Calu3 (cell line): Measurements from ENCODE around the gene FAM222A. TPM values are rescaled to one million over a fixed set of nuclear protein-coding genes. Genes with fewer than 3 reads are reported as not detected.
A peak's percentile ranks its signal among the peaks of the same experiment; 100 is the strongest.

ENCODE experiments used
- BruUV-seq: library from RNA; stranded (reverse); fragments of 400-500 nt; replicated peaks from 2 replicates; lab custom pipeline; 2021; lab: Mats Ljungman, UMichigan
- CTCF ChIA-PET: fragments of 300-600 bp; sonication (Branson Sonifier 250); formaldehyde crosslinking; loops from one replicate; lab custom pipeline; 2022; ENCODE audit warnings: antibody characterized with exemption; lab: Charles Lee
- DNase-seq: peaks from one replicate; pipeline ENCODE4 v3.0.0; 2022
- H3K27ac Mint-ChIP-seq: one replicate; pipeline ENCODE4 v1.8.0; 2022; ENCODE audit warnings: mixed read lengths; ENCODE audit not compliant: unreplicated experiment
- H3K27me3 Mint-ChIP-seq: one replicate; pipeline ENCODE4 v1.8.0; 2022; ENCODE audit warnings: mixed read lengths; ENCODE audit not compliant: unreplicated experiment
- H3K36me3 Mint-ChIP-seq: one replicate; pipeline ENCODE4 v1.8.0; 2022; ENCODE audit warnings: mild to moderate bottlenecking, moderate library complexity, mixed read lengths; ENCODE audit not compliant: insufficient read depth, unreplicated experiment
- H3K4me1 Mint-ChIP-seq: one replicate; pipeline ENCODE4 v1.8.0; 2022; ENCODE audit warnings: mild to moderate bottlenecking, low read depth, mixed read lengths; ENCODE audit not compliant: unreplicated experiment
- H3K4me3 Mint-ChIP-seq: one replicate; pipeline ENCODE4 v1.8.0; 2022; ENCODE audit warnings: mild to moderate bottlenecking, low read depth, moderate library complexity, mixed read lengths; ENCODE audit not compliant: unreplicated experiment
- H3K9me3 Mint-ChIP-seq: one replicate; pipeline ENCODE4 v1.8.0; 2022; ENCODE audit warnings: low read depth, mixed read lengths; ENCODE audit not compliant: unreplicated experiment
- CTCF ChIP-seq: fragments of 200-600 bp; IDR thresholded peaks from one replicate; pipeline ENCODE4 v1.8.0; 2022; ENCODE audit warnings: antibody characterized with exemption; ENCODE audit not compliant: unreplicated experiment
- intact Hi-C: fragments of 100-400 bp; cut with micrococcal nuclease; formaldehyde crosslinking; loops from one replicate; pipeline ENCODE4 v1.10.0; 2022; ENCODE audit not compliant: unreplicated experiment
- total RNA-seq: library from RNA; stranded (reverse); gene quantifications from 2 replicates; pipeline ENCODE4 v1.2.3, GENCODE V29; 2022

Gene FAM222A
- total RNA-seq, 1 experiment from 2014 or later: 2.4 TPM

- Mint-ChIP-seq H3K27me3 (no peaks in the 10 kb centered on the region), H3K4me3 (no peak overlapping the region), H3K36me3 (peaks cover 11% of the 10 kb centered on the region), H3K9me3 (no peaks in the 10 kb centered on the region), H3K4me1 (no peaks in the 10 kb centered on the region), H3K27ac (no peak overlapping the region)
- CTCF ChIA-PET: no interaction called here
- intact Hi-C loops: no loop called here
- BruUV-seq: no TSS peak
- TF ChIP-seq CTCF: no peak
- no peak for DNase-seq
These were observed 89.2 kb downstream of the FAM222A start for GRCh38 chr12:109802828-109803227.

GRCh38 chr12:109803678-109804077, 90.1 kb downstream of the FAM222A start:
- peaks cover 6% of the 10 kb centered on the region for H3K36me3 Mint-ChIP-seq
- CTCF ChIA-PET: interaction anchor here (2.9 kb wide), 1 partner anchor 42 kb away, joined by 24 read pairs; no protein-coding TSS in a partner anchor
- no TSS peak for BruUV-seq
- H3K4me1 Mint-ChIP-seq: no peaks in the 10 kb centered on the region
- DNase-seq: no peak
- intact Hi-C loops: loop anchor here (2.0 kb wide), 1 partner anchor 77 kb away; the partner anchor contains the start of gene GLTP
- TF ChIP-seq CTCF: no peak
- H3K27ac Mint-ChIP-seq: no peak overlapping the region
- H3K27me3 Mint-ChIP-seq: no peaks in the 10 kb centered on the region
- H3K9me3 Mint-ChIP-seq: no peaks in the 10 kb centered on the region
- H3K4me3 Mint-ChIP-seq: no peak overlapping the region

- DNase-seq: peak; percentile 80
- no peaks in the 10 kb centered on the region for H3K9me3 Mint-ChIP-seq
These were observed 91.5 kb downstream of the FAM222A start for GRCh38 chr12:109804820-109805761.

More at GRCh38 chr12:109804820-109805761, 91.5 kb downstream of the FAM222A start:
- intact Hi-C loops: loop anchor here (1.0 to 2.0 kb wide), 2 partner anchors 40 to 76 kb away; partner anchors contain the start of gene GLTP
- no TSS peak for BruUV-seq
- CTCF ChIA-PET: interaction anchor here (1.0 to 2.9 kb wide), 4 partner anchors 12 to 41 kb away, joined by 3 to 24 read pairs (median 4); no protein-coding TSS in a partner anchor
- Mint-ChIP-seq H3K4me3 (no peak overlapping the region), H3K4me1 (no peaks in the 10 kb centered on the region), H3K36me3 (peaks cover 6% of the 10 kb centered on the region), H3K27ac (no peak overlapping the region), H3K27me3 (no peaks in the 10 kb centered on the region)
- peak; percentile 97 for TF ChIP-seq CTCF
